ACHN (cell line): ENCODE data around the gene EIF1AD.
A peak's percentile ranks its signal among the peaks of the same experiment; 100 is the strongest.

ENCODE experiments used
- DNase-seq: peaks from one replicate; pipeline ENCODE4 v3.0.0-alpha.2; 2015
- in situ Hi-C: cut with HindIII; loops from 2 replicates; pipeline ENCODE4 v1.10.0; 2017; ENCODE audit warnings: low sequenced_read_pairs, low pct_ligation_motif_present, low pct_unique_long_range_greater_than_20kb

The EIF1AD gene, protein sequence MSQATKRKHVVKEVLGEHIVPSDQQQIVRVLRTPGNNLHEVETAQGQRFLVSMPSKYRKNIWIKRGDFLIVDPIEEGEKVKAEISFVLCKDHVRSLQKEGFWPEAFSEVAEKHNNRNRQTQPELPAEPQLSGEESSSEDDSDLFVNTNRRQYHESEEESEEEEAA

DNA sequence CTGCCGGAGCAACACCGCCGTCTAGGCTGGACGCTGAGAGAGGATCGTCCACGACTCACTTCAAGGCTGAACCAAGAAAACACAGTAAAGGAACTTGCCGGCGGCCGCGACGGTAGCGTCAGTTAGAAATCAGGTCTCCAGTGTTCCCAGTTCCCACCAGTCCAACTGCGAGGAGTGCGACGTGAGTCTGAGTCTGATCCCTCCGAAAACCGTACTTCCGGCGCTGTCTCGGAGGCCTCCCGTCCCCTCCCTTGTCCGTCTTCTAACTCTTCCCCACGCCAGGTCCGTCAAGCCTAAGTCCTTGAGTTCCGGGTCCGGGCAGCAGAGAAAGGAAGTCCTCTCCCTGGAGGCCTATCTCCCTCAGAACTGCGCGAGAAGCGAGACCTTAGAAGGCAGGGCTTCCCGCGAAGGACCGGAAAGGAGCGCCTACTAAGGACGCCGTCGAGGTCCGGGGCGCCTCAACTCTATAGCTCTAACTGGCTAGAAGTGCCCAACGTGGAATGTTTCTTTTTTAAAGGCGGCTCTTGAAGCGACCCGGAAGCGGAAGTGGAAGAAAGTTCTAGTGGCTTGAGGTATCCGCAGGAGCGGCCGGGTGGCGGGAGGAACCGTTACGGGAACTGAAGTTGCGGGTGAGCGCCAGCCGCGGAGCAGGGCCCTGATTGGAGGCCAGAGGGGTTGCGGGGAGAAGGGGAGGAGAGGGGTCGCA lies at the start of gene EIF1AD, which contains the start of gene BANF1:
TSS of gene EIF1AD (minus strand) at position 216 of the 706 bp plus-strand sequence. CDS start 1,768 bp downstream, outside the sequence.
TSS of gene BANF1 (plus strand) at position 562 of the 706 bp plus-strand sequence. CDS start 748 bp downstream, outside the sequence.
- in situ Hi-C loops = no loop called here

DNA sequence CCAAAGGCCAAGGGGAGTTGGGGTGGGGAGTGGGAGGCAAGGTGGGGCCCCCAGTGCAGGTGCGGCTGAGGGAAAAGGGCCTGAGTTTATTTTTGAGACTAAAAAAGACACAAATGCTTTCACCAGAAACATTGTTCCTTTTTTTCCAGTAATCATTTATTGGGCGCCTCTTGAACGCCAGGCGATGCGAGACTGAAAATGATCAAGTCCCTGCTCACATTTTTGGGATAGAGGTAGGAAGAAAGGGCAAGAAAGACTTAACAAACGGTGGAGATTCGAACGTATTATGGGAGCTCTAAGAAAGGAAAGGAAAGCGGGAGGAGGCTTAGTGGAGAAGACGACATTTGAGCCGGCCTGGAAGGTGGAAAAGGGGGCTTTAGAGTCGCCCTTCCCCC lies 49.4 kb upstream of the EIF1AD start:
- in situ Hi-C loops = no loop called here
- peak; percentile 35 for DNase-seq

More for the DNA sequence above, at the start of gene EIF1AD, which contains the start of gene BANF1:
- DNase-seq = peak; percentile 95

DNA sequence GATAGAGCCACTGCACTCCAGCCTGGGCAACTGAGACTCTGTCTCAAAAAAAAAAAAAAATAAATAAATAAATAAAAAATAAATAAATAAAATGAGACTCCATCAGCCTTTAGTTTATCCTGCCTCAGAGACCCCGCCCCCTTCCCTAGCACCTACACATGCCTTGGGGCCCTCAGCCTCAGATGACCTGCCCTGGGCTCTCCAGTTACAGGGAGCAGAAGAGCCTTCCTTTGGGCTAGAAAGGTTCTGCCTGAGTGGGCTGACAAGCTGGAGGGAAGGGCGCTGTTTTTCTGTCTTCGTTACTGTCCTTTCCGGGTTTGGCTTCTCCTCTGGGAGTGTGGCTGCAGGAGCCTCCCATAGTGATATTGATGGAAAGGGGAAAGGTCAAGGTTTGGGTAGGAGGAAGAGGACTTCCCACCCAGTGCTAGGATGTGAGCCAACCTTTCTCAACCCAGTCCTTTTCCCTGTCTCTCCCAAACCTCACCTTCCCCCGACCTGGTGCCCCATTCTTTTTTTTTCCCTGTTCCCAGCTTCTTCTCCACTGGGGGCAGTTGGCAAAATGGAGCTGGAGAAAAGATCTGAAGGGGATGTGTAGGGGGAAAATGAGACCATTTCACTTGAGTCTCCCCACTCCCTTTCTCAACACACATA lies 48.7 kb upstream of the EIF1AD start:
- peak; percentile 5 for DNase-seq
- in situ Hi-C loops = no loop called here

DNA sequence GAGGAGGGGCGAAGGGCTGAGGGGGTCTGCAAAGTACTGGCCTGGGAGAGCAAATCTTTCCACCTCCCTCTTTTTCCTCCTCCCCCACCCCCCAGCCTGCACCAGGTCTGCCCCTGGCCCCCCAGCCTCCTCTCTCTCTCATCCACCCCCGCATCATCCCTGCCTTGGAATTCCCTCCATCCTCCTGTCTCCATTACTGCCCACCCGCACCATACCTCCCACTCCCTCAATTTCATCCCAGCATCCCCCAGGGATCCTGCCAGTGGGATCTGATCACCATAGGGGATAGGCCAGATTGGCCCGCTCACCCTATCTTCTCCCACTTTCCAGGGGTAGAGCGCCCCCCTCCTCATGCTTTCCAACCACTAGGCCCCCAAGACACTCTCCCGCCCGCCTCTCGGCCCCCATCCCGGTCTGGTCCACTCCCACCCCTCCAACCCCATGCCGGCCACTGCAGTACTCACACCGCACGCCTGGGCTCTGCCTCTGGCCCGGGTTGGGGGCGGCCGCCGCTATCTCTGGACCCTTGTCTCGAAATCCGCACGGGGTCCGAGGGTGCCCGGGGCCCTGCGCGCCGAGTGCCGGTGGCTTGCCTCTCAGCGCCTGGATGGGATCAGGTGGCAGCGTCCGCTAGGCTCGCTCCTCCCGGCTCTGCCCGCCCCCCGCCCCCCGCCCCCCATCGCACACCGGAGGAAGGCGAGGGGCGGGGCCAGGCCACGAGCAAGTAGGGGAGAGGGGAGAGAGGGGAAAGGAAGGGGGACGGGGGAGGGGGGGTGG lies 46.8 kb upstream of the EIF1AD start, which contains the start of gene GAL3ST3:
TSS of gene GAL3ST3 (minus strand) at position 615 of the 777 bp plus-strand sequence. CDS start 3,746 bp downstream, outside the sequence.
- DNase-seq = no peak

DNA sequence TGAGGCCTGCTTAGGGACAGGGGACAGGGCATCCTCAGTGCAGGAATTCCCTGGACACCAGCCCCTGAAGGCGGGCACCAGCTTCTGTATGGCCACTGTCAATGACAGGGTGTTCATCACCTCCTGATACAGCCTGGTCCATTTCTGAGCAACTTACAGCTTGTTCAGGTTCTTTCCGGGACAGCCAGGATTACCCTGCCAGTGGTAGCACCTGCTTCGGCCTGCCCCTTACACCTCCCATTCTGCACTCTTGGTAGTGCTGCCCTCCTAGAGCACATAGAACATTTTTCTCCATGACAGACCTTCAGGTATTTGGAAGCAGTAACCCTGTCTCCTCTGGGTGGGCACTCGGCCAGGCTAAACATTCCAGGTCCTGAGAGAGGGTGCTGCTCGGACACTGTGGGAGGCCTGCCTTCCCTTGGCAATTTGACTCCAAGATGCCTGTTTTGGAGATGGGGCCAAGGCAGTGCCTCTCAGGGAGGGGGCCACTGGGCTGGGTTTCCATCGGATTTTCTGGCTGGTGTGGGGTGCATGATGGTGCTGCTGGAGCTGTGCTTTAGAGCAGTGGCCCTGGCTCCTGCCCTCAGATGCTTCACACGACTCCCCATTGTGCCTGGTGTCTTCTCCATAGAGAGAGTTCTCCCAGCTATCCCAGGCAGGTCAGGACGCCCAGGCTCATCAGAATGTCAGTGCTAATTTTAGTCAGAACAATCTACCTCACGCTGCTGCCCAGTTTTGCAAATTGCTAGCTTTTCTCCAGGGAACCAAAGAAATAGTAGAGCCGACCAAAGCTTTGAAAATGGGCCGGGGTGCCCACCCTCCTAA lies 45.8 kb upstream of the EIF1AD start:
- in situ Hi-C loops = no loop called here
- peak; percentile 27 for DNase-seq

More for the DNA sequence above, 46.8 kb upstream of the EIF1AD start, which contains the start of gene GAL3ST3:
- in situ Hi-C loops = no loop called here

DNA sequence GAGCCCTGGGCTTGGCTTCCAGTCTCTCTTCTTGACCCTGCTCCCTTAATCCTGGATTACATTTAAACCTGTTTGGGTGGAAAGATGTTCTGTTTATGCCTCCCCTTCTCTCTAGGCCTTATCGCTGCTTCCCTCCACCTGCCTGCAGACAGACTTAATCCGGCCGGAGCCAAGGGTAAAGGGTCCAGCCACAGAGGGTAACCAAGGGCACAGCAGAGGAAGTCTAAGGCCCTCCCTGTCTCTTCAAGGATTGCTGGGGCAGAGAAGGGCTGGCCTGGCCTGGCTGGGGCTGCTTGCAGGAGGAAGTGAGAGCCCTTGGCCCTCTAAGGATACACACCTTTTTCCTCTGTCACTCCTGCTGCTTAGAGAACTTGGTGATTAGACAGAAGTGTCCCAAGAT lies 44.9 kb upstream of the EIF1AD start:
- in situ Hi-C loops = no loop called here
- no peak for DNase-seq

DNA sequence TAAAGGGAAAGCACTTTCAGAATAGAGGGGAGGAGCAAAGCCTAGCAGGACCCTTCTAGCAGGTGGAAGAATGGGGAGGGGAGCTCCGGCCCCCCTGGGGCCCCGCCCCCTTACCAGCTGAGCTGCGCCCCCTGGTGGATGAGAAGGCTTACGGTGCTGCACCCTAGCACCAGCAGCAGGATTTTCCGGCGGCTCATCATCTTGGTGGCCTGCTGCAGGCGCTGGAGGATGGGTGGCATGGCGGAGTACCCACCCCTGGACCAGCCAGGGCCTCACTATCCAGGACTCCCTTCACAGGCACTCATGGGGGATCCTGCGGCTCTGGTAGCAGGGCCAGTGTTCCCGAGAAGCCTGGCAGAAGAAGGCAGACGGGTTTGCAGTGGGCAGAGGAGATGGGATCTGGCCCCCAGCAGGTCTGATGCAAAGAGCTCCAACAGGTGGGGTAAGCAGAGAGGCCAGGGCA lies 43.3 kb upstream of the EIF1AD start:
- DNase-seq = peak; percentile 71
- in situ Hi-C loops = no loop called here

DNA sequence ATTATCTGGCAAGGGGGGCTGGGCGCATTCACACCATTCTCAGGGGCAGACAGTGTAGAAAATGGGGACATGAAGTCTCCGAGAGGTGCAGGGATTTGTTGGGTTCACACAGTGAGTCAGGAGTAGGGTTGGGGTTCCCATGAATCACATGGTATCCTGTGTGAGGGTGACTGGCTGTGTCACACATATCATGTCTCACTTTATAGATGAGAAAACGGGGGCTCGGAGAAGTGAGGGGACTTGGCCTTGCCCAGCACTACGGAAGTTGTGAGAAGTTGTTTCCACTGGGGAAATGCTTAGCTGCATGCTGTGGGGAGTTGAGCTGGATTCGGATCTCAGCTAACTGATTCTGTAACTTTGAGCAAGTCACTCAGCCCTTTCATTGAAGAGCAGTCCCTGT lies 42.8 kb upstream of the EIF1AD start:
- in situ Hi-C loops = no loop called here
- no peak for DNase-seq

DNA sequence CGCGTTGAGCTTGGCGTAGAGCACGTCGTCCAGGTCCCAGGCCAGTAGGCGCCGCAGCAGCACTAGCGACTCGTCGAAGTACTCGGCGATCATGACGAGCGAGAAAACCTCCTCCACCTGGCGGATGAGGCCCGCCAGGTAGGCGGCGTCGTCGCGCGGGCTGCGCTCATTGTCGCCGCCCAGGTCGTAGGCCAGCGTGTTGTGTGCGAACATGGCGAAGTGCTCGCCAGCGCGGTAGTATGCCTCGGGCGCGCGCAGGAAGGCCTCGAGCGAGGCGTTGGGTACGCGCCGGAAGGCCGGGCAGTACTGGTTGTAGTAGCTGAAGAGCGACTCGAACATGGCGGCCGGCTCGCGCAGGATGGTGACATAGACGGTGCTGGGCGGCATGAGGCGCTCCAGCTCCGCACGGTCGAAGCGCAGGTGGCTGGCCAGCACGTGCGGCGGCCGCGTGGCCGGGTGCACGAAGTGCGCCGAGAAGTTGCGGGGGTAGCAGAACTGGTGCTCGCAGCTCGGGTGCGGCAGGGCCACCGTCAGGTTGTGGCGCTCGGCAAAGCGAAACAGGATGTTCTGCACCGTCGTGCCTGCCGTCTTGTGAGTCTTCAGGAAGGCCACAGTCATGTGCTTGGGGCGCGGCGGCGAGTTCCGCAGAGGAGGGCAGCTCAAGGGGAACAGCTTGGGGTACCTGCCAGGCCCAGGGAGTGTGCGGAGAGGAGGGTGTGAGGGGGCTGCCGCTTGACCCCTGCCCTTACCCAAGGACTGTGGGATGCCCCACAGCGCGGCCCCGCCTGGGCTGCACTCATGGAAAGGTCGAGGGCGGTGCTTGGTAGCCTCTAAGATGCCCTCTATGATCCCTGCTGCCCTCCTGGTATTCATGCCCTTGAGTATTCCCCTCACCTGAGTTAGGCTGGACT lies 41.3 kb upstream of the EIF1AD start:
- DNase-seq = no peak
- in situ Hi-C loops = no loop called here

DNA sequence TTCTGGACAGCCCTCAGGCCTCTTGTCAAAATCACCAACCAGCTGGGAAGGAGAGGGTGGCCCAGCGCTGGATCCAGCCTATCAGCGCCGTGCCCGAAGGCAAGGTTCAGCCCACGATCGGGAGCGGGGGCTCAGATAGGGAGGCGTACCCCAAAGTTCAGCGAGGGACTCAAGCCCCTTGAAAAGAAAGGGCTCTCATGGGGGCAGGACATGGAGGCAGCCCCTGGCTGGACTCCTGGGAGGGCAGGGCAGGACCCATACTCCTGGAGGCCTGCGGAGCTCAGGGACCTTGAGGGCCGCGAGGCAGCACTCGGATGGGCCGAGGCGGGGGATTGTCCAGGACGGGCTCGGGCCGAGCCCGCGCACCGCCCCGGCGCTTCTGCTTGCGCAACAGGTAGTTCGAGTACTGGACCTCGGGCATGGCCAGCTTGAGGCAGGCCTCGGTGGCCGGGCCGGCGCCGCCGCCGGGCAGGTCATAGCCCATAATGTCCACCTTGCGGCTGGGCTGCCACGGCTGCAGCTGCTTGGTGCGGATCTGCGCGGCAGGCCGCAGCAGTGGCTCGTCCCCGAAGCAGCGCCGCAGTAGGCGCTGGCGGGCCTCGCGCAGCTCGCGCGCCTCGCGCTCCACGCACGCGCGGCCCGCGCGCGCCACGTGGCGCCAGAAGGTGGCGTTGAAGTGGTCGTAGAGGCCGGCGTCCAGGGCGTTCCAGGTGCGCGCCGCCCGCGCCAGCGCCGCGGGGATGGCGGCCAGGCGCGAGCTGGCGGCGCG lies 40.5 kb upstream of the EIF1AD start:
- DNase-seq = no peak
- in situ Hi-C loops = no loop called here

DNA sequence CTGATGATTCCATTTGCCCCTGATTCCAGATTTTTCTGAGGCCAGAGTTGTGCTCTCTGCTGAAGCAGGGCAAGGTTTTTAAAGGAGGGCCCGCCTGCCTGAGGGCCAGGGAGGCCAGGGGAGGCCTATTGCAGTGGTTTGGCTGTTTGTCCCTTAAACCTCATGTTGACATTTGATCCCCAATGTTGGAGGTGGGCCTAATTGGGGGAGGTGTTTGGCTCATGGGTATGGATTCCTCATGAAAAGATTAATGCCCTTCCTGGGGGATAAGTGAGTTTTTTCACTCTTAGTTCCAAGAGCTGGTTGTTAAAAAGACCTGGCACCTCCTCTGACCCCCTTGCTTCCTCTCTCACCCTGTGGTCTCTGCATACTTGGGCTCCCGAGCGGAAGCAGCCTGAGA lies 37.8 kb upstream of the EIF1AD start:
- DNase-seq = no peak
- in situ Hi-C loops = no loop called here

DNA sequence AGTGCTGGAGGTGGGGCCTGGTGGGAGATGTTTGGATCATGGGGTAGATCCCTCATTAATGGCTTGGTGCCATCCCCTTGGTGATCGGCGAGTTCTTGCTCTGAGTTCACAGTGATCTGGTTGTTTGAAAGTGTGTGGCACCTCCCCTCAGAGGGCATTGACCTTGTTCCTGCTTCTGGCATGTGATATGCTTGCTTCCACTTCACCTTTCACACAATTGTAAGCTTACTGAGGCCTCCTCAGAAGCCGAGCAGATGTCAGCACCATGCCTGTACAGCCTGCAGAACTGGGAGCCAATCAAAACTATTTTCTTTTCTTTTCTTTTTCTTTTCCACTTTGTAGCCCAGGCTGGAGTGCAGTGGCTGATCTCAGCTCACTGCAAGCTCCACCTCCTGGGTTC lies 35.4 kb upstream of the EIF1AD start:
- in situ Hi-C loops = no loop called here
- no peak for DNase-seq

DNA sequence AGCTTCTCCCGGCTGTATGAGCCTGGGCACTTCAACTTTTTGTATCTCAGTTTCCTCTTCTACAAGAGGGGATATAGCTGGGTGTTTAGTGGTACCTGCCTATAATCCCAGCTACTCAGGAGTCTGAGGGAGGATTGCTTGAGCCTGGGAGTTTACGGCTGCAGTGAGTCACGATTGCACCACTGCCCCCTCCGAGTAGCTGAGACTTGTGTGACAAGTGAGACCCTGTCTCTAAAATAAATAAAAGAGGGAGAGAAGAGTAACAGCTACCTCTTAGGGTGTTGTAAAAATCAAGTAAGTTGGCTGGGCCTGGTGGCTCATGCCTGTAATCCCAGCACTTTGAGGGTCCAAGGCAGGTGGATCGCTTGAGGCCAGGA lies 34.4 kb upstream of the EIF1AD start:
- in situ Hi-C loops = no loop called here
- DNase-seq = no peak

DNA sequence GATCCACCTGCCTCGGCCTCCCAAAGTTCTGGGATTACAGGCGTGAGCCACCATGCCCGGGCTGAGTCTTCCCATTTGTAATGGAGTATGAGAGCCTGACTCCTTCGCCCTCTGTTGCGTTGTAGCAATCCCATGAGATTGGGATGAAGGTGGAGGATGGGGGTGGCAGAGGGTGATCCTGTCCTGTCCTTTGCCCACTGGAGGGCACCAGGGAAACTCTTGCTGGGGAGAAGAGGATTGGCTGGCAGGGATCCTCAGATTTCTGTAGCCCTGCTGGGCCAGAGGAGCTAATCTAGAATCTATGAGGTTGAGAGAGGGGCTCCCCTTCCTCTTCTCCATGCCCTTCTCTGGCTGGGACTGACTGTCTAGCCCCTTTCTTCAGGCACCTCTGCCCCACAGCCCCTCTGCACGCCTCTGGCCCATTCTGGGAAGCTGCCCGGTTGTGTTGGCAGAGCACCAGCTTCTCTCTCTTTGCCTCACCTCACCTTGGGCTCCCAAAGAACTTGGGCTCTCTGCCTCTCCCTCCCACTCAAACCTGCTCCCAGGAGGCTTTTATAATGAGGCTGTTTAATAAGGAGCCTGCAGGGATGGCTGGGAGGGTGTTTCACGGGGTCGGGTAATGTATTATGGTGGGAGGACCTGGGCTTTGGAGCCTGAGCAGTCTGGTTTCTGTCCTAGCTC lies 33.8 kb upstream of the EIF1AD start:
- DNase-seq = no peak
- in situ Hi-C loops = no loop called here

DNA sequence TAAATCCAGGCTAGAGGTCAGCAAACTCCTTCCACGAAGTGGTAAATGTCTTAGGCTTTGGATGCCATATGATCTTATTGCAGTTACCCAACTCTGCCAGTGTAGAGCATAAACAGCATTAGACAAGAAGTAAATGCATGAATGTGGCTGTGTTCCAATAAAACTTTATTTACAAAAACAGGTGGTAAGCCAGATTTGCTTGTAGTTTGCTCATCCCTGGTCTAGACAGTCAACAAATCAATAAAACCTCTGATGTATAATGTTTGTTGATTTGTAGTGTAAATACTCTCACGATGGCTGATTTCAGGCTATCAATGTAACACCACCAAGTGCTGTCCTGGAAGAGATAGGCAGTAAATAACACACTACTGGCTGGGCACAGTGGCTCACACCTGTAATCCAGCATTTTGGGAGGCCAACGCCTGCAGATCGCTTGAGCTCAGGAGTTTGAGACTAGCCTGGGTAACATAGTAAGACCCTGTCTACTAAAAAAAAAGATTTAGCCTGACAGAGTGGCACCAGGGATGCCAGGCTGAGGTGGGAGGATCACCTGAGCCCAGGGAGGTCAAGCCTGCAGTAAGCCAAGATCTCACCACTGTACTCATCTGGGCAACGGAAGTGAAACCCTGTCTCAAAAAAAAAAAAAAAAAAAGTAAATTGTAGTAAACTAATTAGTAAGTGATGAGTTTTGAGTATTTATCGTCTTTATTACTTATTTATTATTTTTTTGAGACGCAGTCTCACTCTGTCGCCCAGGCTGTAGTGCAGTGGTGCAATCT lies 31.2 kb upstream of the EIF1AD start:
- DNase-seq = no peak

More for the DNA sequence above, 31.2 kb upstream of the EIF1AD start:
- in situ Hi-C loops = no loop called here
